Middle frontal gyrus (tissue), 1 donor: ENCODE data around the gene ERCC8.
"Not testable (repeated sequence)": the region's sequence is repeated elsewhere in the genome, so short reads cannot be mapped to it uniquely, and the experiment has no call there.

Source experiments
- DNase-seq: peaks from one replicate; pipeline ENCODE4 v3.0.0-alpha.2; 2015; ENCODE audit warnings: low spot score; ENCODE audit errors: extremely low spot score

Gene ERCC8

DNA sequence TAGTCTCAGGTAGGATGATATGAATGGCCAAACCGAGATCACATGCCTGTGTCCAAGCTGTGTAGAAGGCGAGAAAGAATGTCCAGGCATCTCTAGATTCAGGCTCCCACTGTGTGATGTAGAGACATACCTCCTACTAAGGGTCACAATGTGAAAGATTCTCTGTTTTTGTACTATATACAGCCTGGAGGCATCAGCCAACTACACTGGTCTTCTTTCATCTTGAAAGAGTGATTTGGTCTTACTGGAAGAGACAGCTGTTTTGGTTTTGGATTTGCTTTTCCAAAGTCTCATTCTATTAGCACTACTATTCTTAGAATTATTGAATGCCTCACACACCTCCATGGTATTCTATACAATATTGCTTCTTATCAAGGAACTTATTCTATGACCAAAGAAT, 26.4 kb downstream of the ERCC8 start:
- DNase-seq = no peak

DNA sequence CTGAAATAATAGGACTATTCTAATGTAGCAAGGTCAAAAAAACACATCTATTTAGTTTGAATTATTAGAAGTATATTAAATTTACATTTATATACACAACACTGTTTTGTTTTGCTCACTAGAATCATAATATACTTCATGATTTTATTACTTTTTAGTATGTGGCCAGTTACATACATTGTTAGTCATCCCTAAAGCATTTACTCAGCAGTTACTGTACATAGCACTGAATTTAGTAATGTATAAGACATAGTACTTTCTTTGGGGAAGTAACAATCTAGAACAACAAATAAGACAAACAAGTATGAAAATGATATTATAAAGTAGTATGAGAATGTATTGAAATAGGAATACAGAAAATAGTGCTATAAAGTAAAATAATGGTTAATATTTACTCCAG, 28.2 kb downstream of the ERCC8 start:
- no peak for DNase-seq

DNA sequence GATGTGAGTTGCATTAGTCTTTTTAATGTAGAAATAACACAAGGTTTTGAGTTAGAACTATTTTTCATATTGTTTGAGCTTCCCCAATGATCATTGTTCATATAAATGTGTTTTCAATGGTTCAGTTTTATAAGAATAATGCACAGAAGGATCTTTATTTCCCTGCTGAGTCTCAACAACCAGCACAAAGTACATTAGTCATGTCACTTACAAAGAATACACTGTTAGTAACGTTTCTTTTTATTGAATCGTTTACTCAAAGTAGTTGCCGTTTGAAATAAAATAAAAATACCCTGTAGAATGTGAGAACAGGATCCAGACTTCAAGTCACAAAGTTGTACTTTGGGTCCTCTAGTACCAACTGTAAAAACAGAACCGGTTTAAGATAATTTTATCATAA, 41.5 kb downstream of the ERCC8 start:
- DNase-seq = no peak

DNA sequence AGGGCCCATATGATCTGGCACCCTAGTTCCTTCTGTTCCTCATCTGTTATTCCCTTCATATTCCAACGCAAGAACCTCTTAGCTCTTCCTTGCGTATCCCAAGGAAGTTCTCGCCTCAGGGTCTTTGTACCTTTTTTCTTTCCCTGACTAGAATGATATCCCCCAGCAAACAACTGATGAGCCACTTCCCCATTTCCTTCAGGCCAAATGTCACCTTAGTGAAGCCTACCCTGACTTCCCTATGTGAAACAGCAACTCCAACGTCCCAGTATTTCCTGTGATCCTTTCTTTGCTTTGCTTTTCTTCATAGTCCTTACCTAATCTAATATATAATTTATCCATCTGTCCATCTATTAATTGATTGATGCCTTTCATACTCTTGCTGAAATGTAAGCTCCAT, 47.9 kb downstream of the ERCC8 start:
- no peak for DNase-seq

DNA sequence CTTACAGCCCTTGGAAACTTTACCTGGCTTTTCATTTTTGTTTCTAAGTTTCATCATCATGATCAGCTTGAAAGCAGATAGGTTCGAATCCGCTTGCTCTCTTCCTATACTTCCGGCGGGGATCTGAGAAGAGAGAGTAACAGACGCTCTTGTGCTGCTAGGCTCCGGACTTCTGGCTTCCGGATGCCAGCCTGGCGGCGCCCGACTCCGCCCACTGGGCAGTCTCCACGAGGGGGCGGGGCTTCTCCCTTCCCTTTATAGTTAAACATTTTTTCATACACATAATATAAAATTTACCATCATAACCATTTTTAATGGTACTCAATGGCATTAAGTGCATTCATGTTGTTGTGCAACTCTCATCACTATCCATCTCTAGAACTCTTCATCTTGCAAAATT, 51.3 kb downstream of the ERCC8 start:
- DNase-seq = no peak

DNA sequence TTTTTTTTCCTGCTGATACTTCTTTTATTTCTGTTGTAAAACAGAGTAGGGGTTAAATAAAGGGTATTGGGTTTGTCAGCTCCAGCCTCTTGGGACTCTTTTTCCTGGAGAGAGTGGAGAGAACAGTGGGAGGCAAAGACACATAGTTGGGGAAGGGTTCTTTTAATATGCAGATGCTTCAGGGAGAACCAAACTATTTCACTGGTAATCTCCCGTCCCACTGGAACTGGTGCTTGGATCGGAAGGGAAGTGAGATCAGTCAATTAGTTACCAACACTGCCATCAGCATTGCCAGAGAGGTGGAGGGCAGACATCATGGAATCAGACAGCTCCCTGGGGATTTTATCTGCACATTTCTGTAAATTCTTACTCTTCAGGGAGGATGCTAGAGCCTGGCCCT, 53.2 kb downstream of the ERCC8 start:
- DNase-seq = no peak

DNA sequence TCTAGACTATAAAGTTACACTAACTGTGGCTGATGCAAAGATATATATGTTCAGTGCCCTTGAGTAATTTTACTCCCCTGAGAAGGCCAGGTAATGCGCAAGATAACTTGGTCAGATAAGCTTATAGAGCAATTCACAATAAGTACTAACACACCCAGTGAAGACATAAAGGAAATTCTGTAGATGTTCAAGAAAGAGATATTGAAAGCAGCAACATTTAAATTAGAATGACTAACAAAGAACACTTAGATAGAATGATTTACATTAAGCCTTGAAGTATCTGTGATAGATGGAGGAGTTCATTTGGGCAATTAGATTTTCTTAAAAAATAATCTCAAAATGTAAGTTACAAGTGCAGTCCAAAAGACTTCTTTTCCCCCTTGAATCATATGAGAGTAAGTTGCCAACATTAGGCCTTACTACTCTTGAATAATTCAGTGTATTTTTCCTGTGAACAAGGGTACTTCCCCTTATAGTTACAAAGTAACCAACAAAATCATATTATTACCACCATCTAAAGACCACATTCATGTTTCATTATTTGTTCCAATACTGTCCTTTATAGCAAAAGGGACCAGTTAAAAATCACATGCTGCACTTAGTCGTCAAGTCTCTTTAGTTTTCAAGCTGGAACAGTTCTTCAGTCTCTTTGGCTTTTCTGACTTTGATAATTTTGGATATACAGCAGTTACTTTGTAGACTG, 56.4 kb downstream of the ERCC8 start:
- no peak for DNase-seq

DNA sequence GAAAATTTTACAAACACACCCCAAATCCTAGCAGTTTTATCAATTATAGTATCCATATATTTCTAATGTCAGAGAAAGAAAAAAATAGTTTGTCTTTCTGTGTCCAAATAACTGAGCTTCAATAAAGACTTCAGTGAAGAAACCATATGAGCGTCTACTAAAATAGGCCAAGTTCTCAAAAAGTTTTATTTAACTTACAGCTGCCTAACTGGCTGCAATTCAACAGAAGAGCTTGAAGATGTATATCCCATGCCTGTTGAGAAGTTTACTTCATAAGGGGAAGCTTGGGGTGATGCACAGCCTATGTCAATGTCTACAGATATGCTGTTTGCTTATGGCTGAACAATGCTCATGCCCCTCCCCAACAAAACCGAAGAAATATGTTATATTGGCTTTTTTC, 57.1 kb downstream of the ERCC8 start:
- DNase-seq = no peak

DNA sequence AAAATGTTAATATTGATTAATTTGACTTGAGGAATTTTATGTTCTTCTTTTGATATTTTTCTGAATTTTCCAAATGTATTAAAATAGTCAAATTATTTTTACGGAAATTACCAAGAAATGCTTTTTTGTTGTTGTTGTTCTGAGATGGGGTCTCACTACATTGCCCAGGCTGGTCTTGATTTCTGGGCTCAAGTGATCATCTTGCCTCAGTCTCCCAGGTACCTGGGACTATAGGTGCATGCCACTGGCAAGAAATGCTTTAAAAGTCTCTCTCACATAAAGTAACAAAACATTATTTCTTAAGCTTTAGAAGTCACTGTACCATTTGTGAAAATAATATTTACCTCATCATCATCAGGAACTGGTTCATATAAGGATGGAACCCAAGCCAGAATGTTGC, 57.8 kb downstream of the ERCC8 start:
- no peak for DNase-seq

DNA sequence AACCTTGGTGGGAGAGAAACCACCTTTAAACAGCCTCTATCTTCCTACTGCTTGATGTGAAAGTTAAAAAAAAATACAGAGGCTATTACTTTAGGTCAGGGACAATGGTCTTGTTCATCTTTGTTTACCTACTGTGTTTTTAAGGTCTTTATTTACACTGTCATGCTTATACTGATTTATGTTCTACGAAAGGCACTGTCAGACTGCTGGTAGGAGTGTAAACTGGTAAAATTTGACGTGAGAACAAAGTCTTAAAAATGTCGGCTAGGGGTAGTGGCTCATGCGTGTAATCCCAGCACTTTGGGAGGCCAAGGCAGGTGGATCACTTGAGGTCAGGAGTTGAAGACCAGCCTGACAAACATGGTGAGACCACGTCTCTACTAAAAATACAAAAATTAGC, 58.7 kb downstream of the ERCC8 start:
- no peak for DNase-seq

DNA sequence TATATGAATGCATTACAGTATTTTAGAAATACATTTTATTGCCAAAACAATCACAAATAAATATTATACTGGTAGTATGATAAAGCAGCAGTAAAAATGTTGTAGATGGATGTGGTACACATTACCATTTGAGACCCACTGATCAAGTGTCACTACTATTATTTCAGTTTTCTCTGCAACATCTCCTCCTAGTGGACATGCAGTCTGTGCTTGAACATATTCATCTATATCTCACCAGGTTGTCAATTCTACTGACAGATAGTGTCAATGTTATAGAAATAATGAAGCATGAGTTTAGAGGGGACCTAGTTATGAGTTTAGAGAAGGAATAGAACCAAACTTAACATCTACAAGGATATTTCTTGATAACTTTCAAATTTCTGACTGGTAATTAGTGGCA, 61.6 kb downstream of the ERCC8 start:
- DNase-seq = no peak

DNA sequence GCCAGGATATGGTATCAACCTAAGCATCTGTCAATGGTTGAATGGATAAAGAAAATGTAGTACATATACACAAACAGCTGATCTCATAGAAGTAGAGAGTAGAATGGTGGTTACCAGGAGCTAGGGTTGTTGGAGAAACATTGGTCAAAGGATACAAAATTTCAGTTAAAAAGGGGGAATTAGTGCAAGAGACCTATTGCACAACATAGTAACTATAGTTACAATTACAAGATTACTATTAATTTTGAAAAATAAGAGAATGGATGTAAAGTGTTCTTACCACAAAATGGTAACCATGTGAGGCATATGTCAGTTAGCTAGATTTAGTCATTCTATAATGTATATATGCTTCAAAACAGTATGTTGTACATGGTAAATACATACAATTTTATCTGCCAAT, 72.0 kb downstream of the ERCC8 start:
- DNase-seq = no peak

DNA sequence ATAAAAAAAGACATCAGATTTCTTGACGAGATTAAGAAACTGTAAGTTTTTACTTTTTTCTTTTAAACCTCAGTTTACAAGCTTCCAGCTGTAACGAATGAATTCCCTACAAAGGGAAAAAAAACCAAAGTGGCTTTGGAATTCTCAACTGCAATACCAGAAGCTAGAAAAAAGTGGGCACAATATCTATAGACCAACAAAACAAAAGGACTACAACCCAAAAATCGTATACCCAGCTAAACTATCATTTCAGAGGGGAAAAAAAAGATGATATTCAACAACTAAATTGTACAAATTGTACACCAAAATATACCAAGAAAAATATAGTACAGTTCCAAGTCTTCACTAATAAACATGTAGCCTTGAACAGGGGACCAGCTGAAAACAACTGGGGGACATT, 74.0 kb downstream of the ERCC8 start:
- no peak for DNase-seq

DNA sequence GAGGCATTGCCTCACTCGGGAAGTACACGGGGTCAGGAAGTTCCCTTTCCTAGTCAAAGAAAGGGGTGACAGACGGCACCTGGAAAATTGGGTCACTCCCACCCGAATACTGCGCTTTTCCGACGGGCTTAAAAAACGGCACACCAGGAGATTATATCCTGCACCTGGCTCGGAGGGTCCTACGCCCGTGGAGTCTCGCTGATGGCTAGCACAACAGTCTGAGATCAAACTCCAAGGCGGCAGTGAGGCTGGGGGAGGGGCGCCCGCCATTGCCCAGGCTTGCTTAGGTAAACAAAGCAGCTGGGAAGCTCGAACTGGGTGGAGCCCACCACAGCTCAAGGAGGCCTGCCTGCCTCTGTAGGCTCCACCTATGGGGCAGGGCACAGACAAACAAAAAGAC, 84.3 kb downstream of the ERCC8 start:
- DNase-seq = not testable (repeated sequence)

DNA sequence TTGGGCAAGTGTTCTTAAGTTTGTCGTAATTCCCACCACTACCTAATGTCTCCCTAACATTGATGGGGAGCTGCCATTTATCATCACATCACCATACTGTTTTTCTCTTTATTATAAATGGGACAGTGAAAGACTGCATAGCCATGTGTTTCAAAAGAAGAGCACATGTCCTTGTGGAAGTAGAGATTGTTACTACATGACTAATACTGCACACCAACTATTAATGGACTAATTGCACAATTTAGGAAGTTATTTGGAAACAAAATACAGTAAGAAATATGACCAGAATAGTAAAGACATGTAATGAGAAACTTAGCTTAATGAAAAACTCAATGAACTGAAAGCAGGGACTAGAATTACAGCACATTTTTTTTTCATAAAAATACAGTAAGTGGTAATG, 88.8 kb downstream of the ERCC8 start:
- DNase-seq = no peak

DNA sequence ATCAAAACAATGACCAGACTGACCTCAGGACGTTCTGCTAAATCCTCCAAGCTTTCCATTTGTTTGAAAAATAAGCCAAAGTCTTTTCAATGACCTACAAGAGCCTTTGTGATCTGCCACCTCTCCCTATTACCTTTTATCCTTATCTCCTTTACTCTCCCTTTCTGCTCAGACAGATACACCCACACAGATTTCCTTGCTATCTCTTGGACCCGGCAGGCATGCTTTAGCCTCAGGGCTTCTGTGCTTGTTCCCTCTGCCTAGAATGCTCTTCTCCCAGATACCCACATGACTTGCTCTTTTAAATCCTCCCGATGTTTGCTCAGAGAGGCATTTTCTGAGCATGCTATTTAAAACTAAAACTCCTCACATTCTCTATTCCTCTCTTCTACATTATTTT, 91.9 kb downstream of the ERCC8 start:
- DNase-seq = no peak

DNA sequence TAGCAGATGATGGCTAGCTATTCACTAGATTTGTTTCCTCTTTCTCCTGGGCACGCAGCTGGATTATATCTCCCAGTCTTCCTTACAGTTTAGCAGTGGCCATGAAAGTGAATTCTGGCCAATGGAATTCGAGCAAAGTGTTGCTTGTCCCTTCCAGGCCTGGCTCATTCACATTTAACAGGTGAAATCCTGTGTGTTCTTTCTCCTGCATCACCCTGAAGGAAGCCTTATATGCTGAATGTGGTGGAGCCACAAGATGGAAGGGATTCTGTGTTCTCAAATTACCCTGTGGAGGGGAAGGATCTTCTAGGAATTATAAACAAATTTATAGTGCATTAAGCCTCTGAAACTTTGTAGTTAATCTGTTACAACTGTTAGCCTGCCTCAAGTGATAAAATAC, 92.6 kb downstream of the ERCC8 start:
- DNase-seq = no peak

DNA sequence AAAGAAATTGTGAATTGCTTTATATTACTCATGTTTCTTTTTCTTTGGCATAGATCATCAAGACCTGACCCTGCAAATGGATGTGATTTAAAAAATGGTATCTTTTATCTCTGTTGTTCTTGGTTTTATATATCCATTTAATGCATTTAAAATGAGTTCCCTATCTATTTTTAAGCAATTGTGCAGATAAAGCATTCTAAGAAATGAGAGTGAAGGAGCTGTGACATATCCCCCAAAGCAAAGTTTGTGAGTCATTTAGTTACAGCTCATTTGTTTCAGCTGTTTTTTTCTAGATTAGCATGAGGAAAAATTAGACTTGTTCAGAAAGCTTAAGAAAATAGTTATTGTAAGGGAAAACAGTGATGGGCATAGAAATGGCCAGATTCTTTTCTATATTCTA, 93.2 kb downstream of the ERCC8 start:
- DNase-seq = no peak

DNA sequence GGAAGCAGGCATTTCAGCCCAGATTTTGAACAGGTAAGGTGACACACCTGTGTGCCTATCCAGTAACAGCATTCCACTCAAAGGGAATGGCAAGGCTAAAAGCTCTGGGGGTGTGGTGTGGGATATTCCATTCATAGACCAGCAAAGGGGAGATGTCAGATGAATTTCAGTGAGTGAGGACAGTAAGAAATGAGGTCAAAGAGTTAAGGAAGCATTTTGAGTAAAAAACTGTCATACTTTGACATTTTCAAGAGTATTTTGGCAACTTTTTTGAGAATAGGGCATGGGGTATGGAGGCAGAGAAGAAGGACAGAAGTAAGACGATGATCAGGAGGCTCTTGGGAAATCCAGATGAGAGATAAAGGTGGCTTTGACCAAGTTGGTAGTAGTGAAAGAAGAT, 98.6 kb downstream of the ERCC8 start:
- DNase-seq = no peak

DNA sequence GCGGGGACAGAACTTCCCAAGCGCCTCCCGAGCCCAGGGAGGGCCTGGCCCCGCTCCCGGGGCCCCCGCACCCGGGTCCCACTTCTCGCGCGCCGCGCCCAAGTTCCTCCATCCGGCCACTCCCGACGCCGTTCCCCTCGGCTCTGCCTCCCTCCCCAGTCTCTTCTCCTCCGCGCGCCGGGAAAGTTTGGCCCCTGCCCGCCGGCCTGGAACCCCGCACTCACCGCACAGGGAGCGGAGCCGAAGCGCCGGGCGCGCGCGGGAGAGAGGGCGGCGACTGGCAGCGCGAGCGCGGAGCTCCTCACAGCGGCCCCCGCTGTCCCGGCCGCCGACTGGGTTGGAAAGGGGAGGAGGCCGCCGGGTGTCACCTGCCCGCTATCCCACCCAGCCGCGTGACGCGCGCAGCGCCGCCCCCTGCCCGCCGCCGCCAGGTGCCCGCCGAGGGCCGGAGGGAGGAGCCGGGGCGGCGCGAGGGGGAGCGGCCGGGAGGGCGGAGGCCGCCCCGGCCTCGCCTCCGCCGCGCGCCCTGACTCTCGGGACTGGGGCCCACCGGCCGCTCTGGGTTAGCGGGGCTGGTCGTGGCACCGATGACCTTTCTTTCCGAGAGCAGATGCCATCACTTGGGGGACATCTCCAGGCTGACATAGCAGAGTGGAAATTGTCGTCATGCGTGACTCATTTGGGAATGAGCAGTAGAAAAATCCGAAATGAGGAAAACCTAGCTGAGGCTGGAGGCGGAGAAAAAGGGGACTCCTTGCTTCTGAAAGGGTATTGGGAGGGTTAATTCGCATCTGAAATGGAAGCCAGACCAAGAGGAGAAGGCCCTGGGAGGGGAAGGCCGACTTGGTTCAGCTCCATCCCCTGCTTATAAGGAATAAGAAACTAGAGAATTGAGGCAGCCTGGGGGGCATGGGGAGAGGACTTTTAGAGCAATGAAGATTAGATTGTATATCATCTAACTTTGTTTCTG, 100.6 kb downstream of the ERCC8 start, which contains the start of gene ELOVL7:
Gene ELOVL7 (minus strand): TSS at position 334 of the 970 bp plus-strand sequence. CDS start 56,872 bp downstream, outside the sequence.
- no peak for DNase-seq

DNA sequence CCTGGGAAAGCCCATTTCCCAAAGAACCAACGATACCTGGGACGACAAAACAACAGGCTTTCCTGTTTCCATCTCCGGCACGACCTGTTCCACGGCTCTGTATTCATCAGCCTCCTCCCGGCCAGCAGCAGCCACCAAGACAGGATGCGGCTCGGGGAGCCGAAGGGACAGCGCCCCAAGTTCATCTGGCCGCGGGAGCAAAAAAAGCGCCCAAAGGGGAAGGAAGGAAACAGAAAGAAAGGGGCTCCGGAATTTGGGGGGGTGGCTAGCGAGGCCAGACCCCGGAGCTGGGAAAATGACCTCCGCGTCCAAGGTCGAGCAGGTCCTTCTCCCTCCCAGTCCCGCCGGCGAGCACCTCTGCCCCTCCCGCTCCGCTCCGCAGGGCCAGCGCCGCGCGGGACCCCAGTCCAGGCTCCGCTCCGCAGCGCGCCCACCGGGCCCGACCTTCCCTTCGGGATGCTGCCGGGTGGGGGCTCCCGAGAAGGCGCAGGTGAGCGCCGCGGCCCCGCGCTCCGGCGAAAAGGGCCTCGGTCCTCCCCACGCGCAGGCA, 101.4 kb downstream of the ERCC8 start:
- DNase-seq = no peak

DNA sequence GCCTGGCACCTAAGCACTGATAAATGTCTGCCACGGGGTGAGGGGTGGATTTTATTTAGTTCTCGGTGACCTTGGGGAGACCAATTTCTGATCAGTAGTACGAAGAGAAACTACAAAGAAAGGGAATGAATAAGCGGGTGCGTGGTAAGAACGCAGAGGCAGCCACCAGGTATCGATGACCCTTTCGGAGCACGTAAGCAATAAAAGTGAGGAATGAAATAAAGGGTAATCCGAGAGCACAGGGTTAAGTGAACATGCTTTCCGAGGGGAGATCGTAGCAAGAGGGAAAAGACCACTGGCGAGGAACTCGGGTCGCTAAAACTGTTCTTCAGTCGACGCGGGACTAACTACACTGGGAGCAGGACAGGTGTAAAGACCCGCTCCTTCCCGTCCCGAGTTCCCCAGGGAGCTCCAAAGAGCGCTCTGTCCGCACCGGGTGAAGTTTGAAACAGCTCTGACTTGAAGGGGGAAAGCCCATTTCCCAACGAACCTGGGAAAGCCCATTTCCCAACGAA, 101.9 kb downstream of the ERCC8 start:
- no peak for DNase-seq
